ENCODE data around the gene IL20. TPM values are rescaled to one million over a fixed set of nuclear protein-coding genes. Genes with fewer than 3 reads are reported as not detected.

The IL20 gene
- total and polyA plus RNA-seq, 11 donors, result not detected

DNA sequence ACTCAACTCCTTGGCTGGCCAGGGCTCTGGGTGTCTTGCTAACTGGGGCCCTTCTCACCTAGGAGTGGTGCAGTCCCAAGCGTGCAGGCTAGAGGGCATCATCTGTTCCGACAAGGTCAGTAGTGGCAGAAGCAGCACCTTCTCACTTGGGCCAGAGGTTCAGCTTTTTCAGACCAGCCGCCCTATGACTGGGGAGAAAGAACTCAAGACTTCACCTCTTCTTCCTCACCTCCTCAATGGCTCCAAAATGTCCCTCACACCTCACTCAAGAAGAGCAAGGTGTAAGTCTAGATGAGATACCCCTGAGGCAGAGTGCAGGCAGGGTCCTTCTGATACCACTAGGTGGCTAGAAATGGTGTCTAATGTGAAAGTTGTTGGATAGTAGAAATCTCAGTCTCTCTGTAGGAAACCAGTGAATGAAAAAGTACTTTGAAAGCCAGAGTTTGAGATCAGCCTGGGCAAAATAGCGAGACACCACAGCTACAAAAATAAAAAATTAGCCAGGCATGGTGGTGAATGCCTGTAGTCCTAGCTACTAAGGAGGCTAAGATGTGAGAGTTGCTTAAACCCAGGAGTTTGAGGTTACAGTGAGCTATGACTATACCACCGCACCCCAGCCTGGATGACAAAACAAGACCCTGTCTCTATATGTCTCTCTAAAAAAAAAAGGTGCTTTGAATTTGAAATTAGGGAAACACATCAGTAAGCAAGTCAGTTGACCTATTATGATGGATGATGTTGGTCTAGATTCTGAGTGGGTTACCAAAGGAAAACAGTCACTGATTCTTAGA lies 8.6 kb upstream of the IL20 start:
- intact Hi-C loops (cut with DNase I), result no loop called here
- H3K27ac ChIP-seq, result no peak overlapping the region
- H3K4me3 ChIP-seq, result no peak overlapping the region
- H3K36me3 ChIP-seq, result no peaks in the 10 kb centered on the region
- H3K9me3 ChIP-seq, result peaks cover 0 to 18% (median 3%) of the 10 kb centered on the region in 12 donors
- peaks cover 0 to 14% (median 0%) of the 10 kb centered on the region in 12 donors for H3K4me1 ChIP-seq
- DNase-seq (no peak), ATAC-seq (no peak)
- peaks cover 0 to 17% (median 0%) of the 10 kb centered on the region in 9 donors for H3K27me3 ChIP-seq
- WGBS, 4 donors, result 88 to 98% (median 94%) methylated on average over 5 of the region's 5 CpGs
- TF ChIP-seq CTCF (IDR thresholded peaks at IDR 0.05), result no peak

DNA sequence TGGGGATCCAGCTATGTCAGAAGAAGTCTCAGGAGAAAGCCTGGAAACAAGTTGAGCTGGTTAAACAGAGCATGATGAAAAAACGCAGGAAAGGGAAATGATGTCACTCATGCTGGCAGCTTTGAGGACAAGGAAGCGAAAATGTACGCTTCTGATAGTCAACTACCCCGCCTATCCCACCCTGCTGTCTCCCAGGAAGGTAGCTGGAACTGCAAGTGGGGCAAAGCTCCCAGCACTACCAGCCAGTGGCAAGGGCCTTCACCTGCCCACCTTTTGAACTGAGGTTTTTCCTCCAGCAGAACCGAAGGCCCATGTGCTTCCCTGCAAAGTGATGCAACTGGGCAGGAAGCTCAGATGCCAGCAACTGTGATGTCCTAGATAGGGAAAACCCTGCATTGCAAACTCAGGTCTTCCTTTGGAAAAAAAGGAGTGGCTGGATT lies 6.3 kb upstream of the IL20 start:
- peak overlapping the region in 1 of 12 donors; percentile 25 for H3K27ac ChIP-seq
- ATAC-seq, result peak; percentile 14 to 49 (median 40)
- H3K4me1 ChIP-seq, result peaks cover 0 to 14% (median 0%) of the 10 kb centered on the region in 12 donors
- 56 to 76% (median 64%) methylated on average over 5 of the region's 5 CpGs for WGBS, 4 donors
- TF ChIP-seq POLR2A (IDR thresholded peaks at IDR 0.05), result no peak
- TF ChIP-seq CTCF (IDR thresholded peaks at IDR 0.05), result no peak
- peaks cover 0 to 18% (median 0%) of the 10 kb centered on the region in 9 donors for H3K27me3 ChIP-seq
- no peaks in the 10 kb centered on the region for H3K9me3 ChIP-seq
- H3K36me3 ChIP-seq, result no peaks in the 10 kb centered on the region
- H3K4me3 ChIP-seq, result peak overlapping the region in 1 of 12 donors; percentile 33
- no peak for DNase-seq
- intact Hi-C loops (cut with DNase I), result no loop called here

DNA sequence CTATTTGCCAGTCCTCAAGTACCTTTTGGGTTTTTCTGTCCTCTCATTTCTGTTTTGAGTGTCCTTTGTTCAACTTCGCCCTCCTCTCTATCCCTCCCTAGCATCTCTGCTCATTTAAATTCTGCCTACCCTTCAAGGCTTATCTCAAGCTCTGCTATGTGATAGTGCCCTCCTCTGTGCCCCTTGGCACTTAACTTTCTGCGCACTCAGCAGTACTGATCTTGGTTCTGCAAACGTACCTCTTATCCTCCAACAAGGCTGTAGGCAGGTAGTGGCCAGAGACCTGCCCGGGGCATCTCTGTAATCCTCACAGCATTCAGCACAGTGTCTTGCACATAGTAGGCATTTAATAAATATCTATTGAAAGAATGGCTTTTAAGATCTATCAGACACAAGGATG lies 5.3 kb upstream of the IL20 start:
- Histone ChIP-seq H3K4me1 (peaks cover 0 to 17% (median 0%) of the 10 kb centered on the region in 12 donors), H3K9me3 (no peaks in the 10 kb centered on the region), H3K27me3 (peaks cover 0 to 18% (median 0%) of the 10 kb centered on the region in 9 donors), H3K4me3 (no peak overlapping the region), H3K27ac (no peak overlapping the region), H3K36me3 (no peaks in the 10 kb centered on the region)
- no peak for ATAC-seq
- no peak for DNase-seq
- intact Hi-C loops (cut with DNase I), result loop anchor here in 1 of 10 donors (5.0 kb wide), 1 partner anchor 52 kb away; no protein-coding TSS in a partner anchor
- no peak for TF ChIP-seq POLR2A (IDR thresholded peaks at IDR 0.05)
- WGBS, 4 donors, result 88 to 91% (median 88%) methylated on average over 4 of the region's 4 CpGs

GRCh38 chr1:206863266-206863665 lies 2.2 kb upstream of the IL20 start:
- WGBS, 4 donors, result 65 to 86% (median 83%) methylated on average over 1 of the region's 1 CpG
- Histone ChIP-seq H3K4me1 (peaks cover 0 to 17% (median 0%) of the 10 kb centered on the region in 12 donors), H3K27me3 (peaks cover 0 to 18% (median 0%) of the 10 kb centered on the region in 9 donors), H3K27ac (no peak overlapping the region), H3K4me3 (no peak overlapping the region), H3K36me3 (no peaks in the 10 kb centered on the region), H3K9me3 (no peaks in the 10 kb centered on the region)
- no peak for DNase-seq
- ATAC-seq, result no peak
- intact Hi-C loops (cut with DNase I), result loop anchor here in 1 of 10 donors (5.0 kb wide), 1 partner anchor 49 kb away; no protein-coding TSS in a partner anchor
- no peak for TF ChIP-seq POLR2A (IDR thresholded peaks at IDR 0.05)
- TF ChIP-seq CTCF (IDR thresholded peaks at IDR 0.05), result no peak
